ENCODE results near the gene OR2C3.
A peak's percentile ranks its signal among the peaks of the same experiment; 100 is the strongest.

Gene OR2C3

GRCh38 chr1:247536340-247536739, at the start of gene OR2C3:
Gene OR2C3 (minus strand): TSS chr1:247536440. CDS start chr1:247532511, 3,929 bp downstream.
- H3K9me3 ChIP-seq (ENCODE audit: severe bottlenecking): no peaks in the 10 kb centered on the region
- H3K27ac ChIP-seq (ENCODE audit: poor library complexity, severe bottlenecking): no peak within 1 kb of the TSS
- no peak for ATAC-seq (ENCODE audit: low read depth)
- TF ChIP-seq, protein P1, sequence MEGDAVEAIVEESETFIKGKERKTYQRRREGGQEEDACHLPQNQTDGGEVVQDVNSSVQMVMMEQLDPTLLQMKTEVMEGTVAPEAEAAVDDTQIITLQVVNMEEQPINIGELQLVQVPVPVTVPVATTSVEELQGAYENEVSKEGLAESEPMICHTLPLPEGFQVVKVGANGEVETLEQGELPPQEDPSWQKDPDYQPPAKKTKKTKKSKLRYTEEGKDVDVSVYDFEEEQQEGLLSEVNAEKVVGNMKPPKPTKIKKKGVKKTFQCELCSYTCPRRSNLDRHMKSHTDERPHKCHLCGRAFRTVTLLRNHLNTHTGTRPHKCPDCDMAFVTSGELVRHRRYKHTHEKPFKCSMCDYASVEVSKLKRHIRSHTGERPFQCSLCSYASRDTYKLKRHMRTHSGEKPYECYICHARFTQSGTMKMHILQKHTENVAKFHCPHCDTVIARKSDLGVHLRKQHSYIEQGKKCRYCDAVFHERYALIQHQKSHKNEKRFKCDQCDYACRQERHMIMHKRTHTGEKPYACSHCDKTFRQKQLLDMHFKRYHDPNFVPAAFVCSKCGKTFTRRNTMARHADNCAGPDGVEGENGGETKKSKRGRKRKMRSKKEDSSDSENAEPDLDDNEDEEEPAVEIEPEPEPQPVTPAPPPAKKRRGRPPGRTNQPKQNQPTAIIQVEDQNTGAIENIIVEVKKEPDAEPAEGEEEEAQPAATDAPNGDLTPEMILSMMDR (IDR thresholded peaks at IDR 0.05; ENCODE audit: poor library complexity, severe bottlenecking): no peak
- no peak for DNase-seq (ENCODE audit: low spot score)
- no peaks in the 10 kb centered on the region for H3K27me3 ChIP-seq (ENCODE audit: insufficient read depth, poor library complexity, severe bottlenecking)
- no peaks in the 10 kb centered on the region for H3K4me1 ChIP-seq (ENCODE audit: insufficient read depth, poor library complexity, severe bottlenecking)
- H3K36me3 ChIP-seq (ENCODE audit: low read depth): no peaks in the 10 kb centered on the region
- H3K4me3 ChIP-seq (ENCODE audit: severe bottlenecking): no peak within 1 kb of the TSS

DNA sequence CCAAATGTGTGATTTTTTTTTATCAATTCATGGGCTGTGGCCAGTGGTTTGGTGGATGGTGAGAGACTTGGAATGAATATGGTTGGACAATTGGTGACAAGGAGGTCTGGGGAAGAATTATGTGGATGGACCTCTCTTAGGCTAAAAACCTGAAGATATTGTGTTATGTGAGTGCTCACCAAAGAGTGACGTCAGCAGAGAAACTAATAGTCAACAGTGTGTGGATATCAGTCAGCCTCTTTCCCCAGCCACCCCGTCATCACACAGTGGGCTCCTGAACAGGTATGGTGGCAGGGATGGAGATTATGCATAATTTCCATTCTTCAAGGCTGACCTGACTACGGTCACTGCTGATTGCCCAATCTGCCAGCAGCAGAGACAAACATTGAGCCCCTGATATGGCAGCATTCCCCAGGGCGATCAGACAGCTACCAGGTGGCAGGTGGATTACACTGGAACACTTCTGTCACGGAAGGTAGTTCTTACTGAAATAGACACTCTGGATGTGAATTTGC, 42.8 kb upstream of the OR2C3 start:
- Histone ChIP-seq H3K36me3 (ENCODE audit: low read depth) (no peaks in the 10 kb centered on the region), H3K4me3 (ENCODE audit: severe bottlenecking) (no peak overlapping the region), H3K27me3 (ENCODE audit: insufficient read depth, poor library complexity, severe bottlenecking) (no peaks in the 10 kb centered on the region), H3K27ac (ENCODE audit: poor library complexity, severe bottlenecking) (no peak overlapping the region), H3K4me1 (ENCODE audit: insufficient read depth, poor library complexity, severe bottlenecking) (no peaks in the 10 kb centered on the region), H3K9me3 (ENCODE audit: severe bottlenecking) (no peaks in the 10 kb centered on the region)
- no peak for DNase-seq (ENCODE audit: low spot score)
- TF ChIP-seq, protein P1 (IDR thresholded peaks at IDR 0.05; ENCODE audit: poor library complexity, severe bottlenecking): no peak
- no peak for ATAC-seq (ENCODE audit: low read depth)

- Histone ChIP-seq H3K4me3 (ENCODE audit: severe bottlenecking) (no peak overlapping the region), H3K27me3 (ENCODE audit: insufficient read depth, poor library complexity, severe bottlenecking) (no peaks in the 10 kb centered on the region), H3K9me3 (ENCODE audit: severe bottlenecking) (no peaks in the 10 kb centered on the region), H3K27ac (ENCODE audit: poor library complexity, severe bottlenecking) (no peak overlapping the region), H3K4me1 (ENCODE audit: insufficient read depth, poor library complexity, severe bottlenecking) (no peaks in the 10 kb centered on the region), H3K36me3 (ENCODE audit: low read depth) (no peaks in the 10 kb centered on the region)
- TF ChIP-seq, protein P1 (IDR thresholded peaks at IDR 0.05; ENCODE audit: poor library complexity, severe bottlenecking): peak; percentile 46
- no peak for DNase-seq (ENCODE audit: low spot score)
- ATAC-seq (ENCODE audit: low read depth): no peak
These were observed 40.3 kb upstream of the OR2C3 start for GRCh38 chr1:247576514-247576913.

GRCh38 chr1:247574664-247575063, 38.4 kb upstream of the OR2C3 start:
- H3K27ac ChIP-seq (ENCODE audit: poor library complexity, severe bottlenecking): no peak overlapping the region
- H3K4me3 ChIP-seq (ENCODE audit: severe bottlenecking): no peak overlapping the region
- no peaks in the 10 kb centered on the region for H3K36me3 ChIP-seq (ENCODE audit: low read depth)
- no peaks in the 10 kb centered on the region for H3K9me3 ChIP-seq (ENCODE audit: severe bottlenecking)
- TF ChIP-seq, protein P1 (IDR thresholded peaks at IDR 0.05; ENCODE audit: poor library complexity, severe bottlenecking): no peak
- ATAC-seq (ENCODE audit: low read depth): no peak
- DNase-seq (ENCODE audit: low spot score): no peak
- H3K27me3 ChIP-seq (ENCODE audit: insufficient read depth, poor library complexity, severe bottlenecking): no peaks in the 10 kb centered on the region
- no peaks in the 10 kb centered on the region for H3K4me1 ChIP-seq (ENCODE audit: insufficient read depth, poor library complexity, severe bottlenecking)

DNA sequence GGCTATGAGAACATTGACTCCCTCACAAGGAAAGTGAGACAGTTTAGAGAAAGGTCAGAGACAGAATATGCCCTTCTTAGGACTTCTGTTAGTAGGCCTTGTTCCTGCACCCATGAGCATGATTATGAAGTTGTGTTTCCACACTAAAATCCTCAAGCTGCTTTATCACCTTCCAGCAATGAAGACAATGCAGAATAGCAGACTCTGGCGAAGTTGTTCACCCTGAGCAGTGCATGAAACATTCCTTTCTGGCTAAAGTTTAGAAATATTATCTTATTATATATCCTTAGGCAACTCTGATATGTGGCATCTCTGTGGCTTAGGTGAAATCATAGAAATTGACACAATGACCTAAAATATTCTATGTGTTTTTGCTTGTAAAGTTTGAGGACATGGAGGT, 38.0 kb upstream of the OR2C3 start:
- no peaks in the 10 kb centered on the region for H3K9me3 ChIP-seq (ENCODE audit: severe bottlenecking)
- H3K27ac ChIP-seq (ENCODE audit: poor library complexity, severe bottlenecking): no peak overlapping the region
- H3K36me3 ChIP-seq (ENCODE audit: low read depth): no peaks in the 10 kb centered on the region
- TF ChIP-seq, protein P1 (IDR thresholded peaks at IDR 0.05; ENCODE audit: poor library complexity, severe bottlenecking): no peak
- DNase-seq (ENCODE audit: low spot score): no peak
- no peak for ATAC-seq (ENCODE audit: low read depth)
- H3K4me3 ChIP-seq (ENCODE audit: severe bottlenecking): no peak overlapping the region
- H3K27me3 ChIP-seq (ENCODE audit: insufficient read depth, poor library complexity, severe bottlenecking): no peaks in the 10 kb centered on the region
- no peaks in the 10 kb centered on the region for H3K4me1 ChIP-seq (ENCODE audit: insufficient read depth, poor library complexity, severe bottlenecking)

Measured in RWPE2 (cell line).